Lower leg skin (tissue), 4 donors: ENCODE measurements around the gene IRX4. TPM values are rescaled to one million over a fixed set of nuclear protein-coding genes. Genes with fewer than 3 reads are reported as not detected.

Experiments used
- DNase-seq, 2 donors: peaks; one replicate each; pipeline ENCODE4 v3.0.0-alpha.2; 2019; ENCODE audit warnings: low spot score in 2 of 2
- H3K4me3 ChIP-seq: fragments of 200-600 bp; sonication (generic); 2 replicates; pipeline ENCODE4 v1.5.1; 2017; ENCODE audit warnings: mild to moderate bottlenecking, low read depth; ENCODE audit not compliant: poor library complexity, severe bottlenecking
- POLR2A ChIP-seq, 2 donors: fragments of 450-650 bp; IDR thresholded peaks; one replicate each; pipeline ENCODE4 v1.6.1; 2016 to 2017; ENCODE audit warnings: antibody characterized with exemption in 2 of 2, mild to moderate bottlenecking in 1 of 2, moderate library complexity in 1 of 2
- WGBS, 2 donors: methylation state at CpG; one replicate each; pipeline ENCODE4 v1.1.5; 2018; 5-methylcytosine and 5-hydroxymethylcytosine counted together
- intact Hi-C: fragments of 100-400 bp; cut with DNase I; formaldehyde crosslinking; loops from one replicate; pipeline ENCODE4 v1.15.0; 2023; ENCODE audit warnings: low total_unique reads
- total RNA-seq, 4 donors: library from RNA; depleted of rRNA; stranded (reverse); fragments of >200 nt; gene quantifications; one replicate each; pipeline ENCODE4 v1.1.0, GENCODE V29; 2016
- TF ChIP-seq, protein P1 (sequence below), 3 donors: fragments of 450-650 bp; IDR thresholded peaks; one replicate each; pipeline ENCODE4 v1.5.1; 2016; ENCODE audit warnings: antibody characterized with exemption in 3 of 3, mild to moderate bottlenecking in 3 of 3, moderate library complexity in 2 of 3

The IRX4 gene
- total RNA-seq, 4 donors from 2014 or later, result 32.5 to 58.3 (median 48.5) TPM

GRCh38 chr5:1916041-1917001 lies 33.6 kb upstream of the IRX4 start:
- DNase-seq, result peak in 1 of 2 donors; percentile 74

GRCh38 chr5:1915316-1915715 lies 32.6 kb upstream of the IRX4 start:
- TF ChIP-seq POLR2A (IDR thresholded peaks at IDR 0.05), result no peak
- TF ChIP-seq, protein P1, sequence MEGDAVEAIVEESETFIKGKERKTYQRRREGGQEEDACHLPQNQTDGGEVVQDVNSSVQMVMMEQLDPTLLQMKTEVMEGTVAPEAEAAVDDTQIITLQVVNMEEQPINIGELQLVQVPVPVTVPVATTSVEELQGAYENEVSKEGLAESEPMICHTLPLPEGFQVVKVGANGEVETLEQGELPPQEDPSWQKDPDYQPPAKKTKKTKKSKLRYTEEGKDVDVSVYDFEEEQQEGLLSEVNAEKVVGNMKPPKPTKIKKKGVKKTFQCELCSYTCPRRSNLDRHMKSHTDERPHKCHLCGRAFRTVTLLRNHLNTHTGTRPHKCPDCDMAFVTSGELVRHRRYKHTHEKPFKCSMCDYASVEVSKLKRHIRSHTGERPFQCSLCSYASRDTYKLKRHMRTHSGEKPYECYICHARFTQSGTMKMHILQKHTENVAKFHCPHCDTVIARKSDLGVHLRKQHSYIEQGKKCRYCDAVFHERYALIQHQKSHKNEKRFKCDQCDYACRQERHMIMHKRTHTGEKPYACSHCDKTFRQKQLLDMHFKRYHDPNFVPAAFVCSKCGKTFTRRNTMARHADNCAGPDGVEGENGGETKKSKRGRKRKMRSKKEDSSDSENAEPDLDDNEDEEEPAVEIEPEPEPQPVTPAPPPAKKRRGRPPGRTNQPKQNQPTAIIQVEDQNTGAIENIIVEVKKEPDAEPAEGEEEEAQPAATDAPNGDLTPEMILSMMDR (IDR thresholded peaks at IDR 0.05), result no peak
- no peak overlapping the region for H3K4me3 ChIP-seq
- no peak for DNase-seq
- WGBS, 2 donors, result 60 to 90% methylated on average over 1 to 8 of the region's 8 CpGs
- intact Hi-C loops, result no loop called here

More at GRCh38 chr5:1916041-1917001, 33.6 kb upstream of the IRX4 start:
- H3K4me3 ChIP-seq, result no peak overlapping the region
- TF ChIP-seq, protein P1 (IDR thresholded peaks at IDR 0.05), result no peak
- no peak for TF ChIP-seq POLR2A (IDR thresholded peaks at IDR 0.05)
- intact Hi-C loops, result no loop called here
- WGBS, 2 donors, result 88 to 91% methylated on average over 32 to 33 of the region's 34 CpGs

DNA sequence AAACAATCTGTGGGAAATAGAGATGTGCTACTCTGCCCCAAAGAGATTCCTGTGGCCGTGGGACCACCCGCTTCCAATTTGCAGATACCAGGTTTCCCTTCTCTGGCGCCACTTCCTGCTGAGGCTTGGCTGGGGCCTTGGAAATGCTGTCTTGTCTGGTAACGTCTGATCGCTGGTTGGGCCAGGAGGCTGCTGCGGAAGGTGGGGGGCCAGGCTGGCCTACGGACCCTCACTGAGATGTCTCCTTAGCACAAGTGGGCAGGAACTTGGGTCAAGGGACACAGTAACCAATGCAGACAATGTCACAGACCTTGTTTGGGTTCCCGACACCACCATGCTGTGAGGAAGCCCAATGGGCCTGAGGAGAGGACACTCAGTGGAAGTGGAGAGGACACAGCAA lies 31.7 kb upstream of the IRX4 start:
- no peak overlapping the region for H3K4me3 ChIP-seq
- DNase-seq, result peak in 1 of 2 donors; percentile 66
- no peak for TF ChIP-seq POLR2A (IDR thresholded peaks at IDR 0.05)
- TF ChIP-seq, protein P1 (IDR thresholded peaks at IDR 0.05), result no peak
- 91 to 92% methylated on average over 8 of the region's 8 CpGs for WGBS, 2 donors
- intact Hi-C loops, result no loop called here

DNA sequence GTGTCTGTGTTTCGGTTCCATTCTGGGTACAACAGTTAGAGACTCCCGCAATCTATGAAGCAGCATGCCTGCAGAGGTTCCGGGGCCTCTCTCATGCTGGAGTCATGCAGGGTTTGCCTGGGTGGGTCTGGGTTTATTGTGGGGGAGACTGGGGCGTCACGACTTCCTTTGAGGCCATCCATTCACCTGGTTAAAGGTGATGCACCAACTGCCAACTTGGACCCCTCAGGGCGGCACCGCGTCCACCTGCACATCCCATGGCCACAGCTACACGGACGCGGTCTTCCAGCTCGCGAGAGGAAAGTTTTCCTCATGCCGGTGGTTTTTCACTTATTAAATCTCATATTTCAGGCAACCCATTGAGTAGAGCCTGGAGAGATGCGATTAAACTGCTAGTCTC lies 30.9 kb upstream of the IRX4 start:
- TF ChIP-seq POLR2A (IDR thresholded peaks at IDR 0.05), result no peak
- TF ChIP-seq, protein P1 (IDR thresholded peaks at IDR 0.05), result no peak
- peak in 1 of 2 donors; percentile 43 for DNase-seq

GRCh38 chr5:1912951-1913565 lies 30.3 kb upstream of the IRX4 start:
- TF ChIP-seq POLR2A (IDR thresholded peaks at IDR 0.05), result no peak
- TF ChIP-seq, protein P1 (IDR thresholded peaks at IDR 0.05), result no peak
- H3K4me3 ChIP-seq, result no peak overlapping the region
- peak in 1 of 2 donors; percentile 77 for DNase-seq
- 83% methylated on average over 18 of the region's 18 CpGs for WGBS, 2 donors
- intact Hi-C loops, result no loop called here

More for the DNA sequence above, 30.9 kb upstream of the IRX4 start:
- intact Hi-C loops, result no loop called here
- no peak overlapping the region for H3K4me3 ChIP-seq
- 89 to 91% methylated on average over 15 of the region's 15 CpGs for WGBS, 2 donors
